A549 (cell line): ENCODE measurements around the gene ANKRD27.
"Not testable (repeated sequence)": the region's sequence is repeated elsewhere in the genome, so short reads cannot be mapped to it uniquely, and the experiment has no call there.

Source experiments
- CTCF ChIP-seq: fragments of >200 bp; sonication (Bioruptor Twin); formaldehyde crosslinking; IDR thresholded peaks from 3 replicates; pipeline ENCODE4 v1.5.1; 2016
- ELK1 ChIP-seq: fragments of 150-350 bp; IDR thresholded peaks from 2 replicates; pipeline ENCODE4 v1.6.1; 2014; ENCODE audit warnings: low read depth, mild to moderate bottlenecking, low read length
- EP300 ChIP-seq, 2 experiments: fragments of >200 bp; sonication (Bioruptor Twin); formaldehyde crosslinking; IDR thresholded peaks; 2 replicates in 1 of 2; 3 replicates in 1 of 2; pipeline ENCODE4 v1.6.1; 2016 to 2017
- MYC ChIP-seq: IDR thresholded peaks from 2 replicates; pipeline ENCODE4 v1.6.1; 2012; ENCODE audit warnings: mild to moderate bottlenecking, inconsistent platforms, low read length, improper control_type of control experiment, borderline replicate concordance
- PBX3 ChIP-seq: IDR thresholded peaks from 2 replicates; pipeline ENCODE4 v1.6.1; 2012
- POLR2A ChIP-seq: IDR thresholded peaks from 2 replicates; pipeline ENCODE4 v1.6.1; 2012; ENCODE audit warnings: mild to moderate bottlenecking, low read length
- REST ChIP-seq: fragments of 200-600 bp; sonication (generic); IDR thresholded peaks from 2 replicates; pipeline ENCODE4 v1.6.1; 2016; ENCODE audit warnings: antibody characterized with exemption, mild to moderate bottlenecking, moderate library complexity
- SMC3 ChIP-seq: fragments of >200 bp; sonication (Bioruptor Twin); formaldehyde crosslinking; IDR thresholded peaks from 3 replicates; pipeline ENCODE4 v1.6.1; 2018; ENCODE audit warnings: inconsistent platforms
- USF2 ChIP-seq: fragments of 450-650 bp; IDR thresholded peaks from 2 replicates; pipeline ENCODE4 v1.6.1; 2014; ENCODE audit warnings: antibody characterized with exemption

- TF ChIP-seq POLR2A; REST; CTCF; EP300 (IDR thresholded peaks at IDR 0.05); ELK1; MYC; SMC3; PBX3; USF2: not testable (repeated sequence)
Observed at GRCh38 chr19:32695506-32695905, 20.5 kb upstream of the ANKRD27 start.
